Testis (tissue), 3 donors: Measurements from ENCODE around the gene SNF8. TPM values are rescaled to one million over a fixed set of nuclear protein-coding genes. Genes with fewer than 3 reads are reported as not detected.

Experiments
- DNase-seq: peaks from one replicate; pipeline ENCODE4 v3.0.0-alpha.2; 2019
- H3K27ac ChIP-seq, 2 donors: fragments of 200-600 bp; sonication (generic); one replicate each; pipeline ENCODE4 v1.5.1; 2019
- H3K27me3 ChIP-seq: fragments of 200-600 bp; sonication (generic); one replicate; pipeline ENCODE4 v1.5.1; 2019
- H3K36me3 ChIP-seq: fragments of 200-600 bp; sonication (generic); one replicate; pipeline ENCODE4 v1.5.1; 2017; ENCODE audit warnings: low read depth; ENCODE audit errors: missing control alignments
- H3K4me1 ChIP-seq: fragments of 200-600 bp; sonication (generic); one replicate; pipeline ENCODE4 v1.5.1; 2019
- H3K4me3 ChIP-seq, 2 donors: fragments of 200-600 bp; sonication (generic); one replicate each; pipeline ENCODE4 v1.5.1; 2017 to 2019
- H3K9me3 ChIP-seq: fragments of 200-600 bp; sonication (generic); one replicate; pipeline ENCODE4 v1.5.1; 2017
- CTCF ChIP-seq, 3 experiments: fragments of 450-650 bp in 2 of 3; fragments of 200-600 bp in 1 of 3; sonication (generic) in 1 of 3; IDR thresholded peaks; one replicate each; pipeline ENCODE4 v1.5.1; 2016 to 2019; ENCODE audit warnings: antibody characterized with exemption in 3 of 3, mild to moderate bottlenecking in 2 of 3, moderate library complexity in 1 of 3
- POLR2A ChIP-seq: fragments of 450-650 bp; IDR thresholded peaks from one replicate; pipeline ENCODE4 v1.6.1; 2017; ENCODE audit warnings: antibody characterized with exemption, mild to moderate bottlenecking, moderate library complexity
- WGBS, 2 donors: methylation state at CpG; one replicate each; pipeline ENCODE4 v1.1.5; 2018; 5-methylcytosine and 5-hydroxymethylcytosine counted together
- intact Hi-C: fragments of 100-400 bp; cut with DNase I; formaldehyde crosslinking; loops from one replicate; pipeline ENCODE4 v1.15.1; 2023; ENCODE audit warnings: low total_unique reads
- polyA plus RNA-seq: library from polyadenylated mRNA; stranded (reverse); fragments of 350-450 nt; fragmentation: Illumina TruSeq; extraction: RNeasy Lipid Tissue Mini Kit (QIAGEN cat#74804); gene quantifications from one replicate; pipeline ENCODE4 v1.2.3, GENCODE V29; 2014; ENCODE audit warnings: low read depth, low replicate concordance; ENCODE audit not compliant: insufficient read depth
- total RNA-seq, 2 donors: library from RNA; depleted of rRNA; stranded (reverse); fragments of >200 nt; gene quantifications; one replicate each; pipeline ENCODE4 v1.2.3, GENCODE V29; 2016

The SNF8 gene
- total and polyA plus RNA-seq, 3 donors from 2014 or later = 71.9 to 123 (median 100) TPM

GRCh38 chr17:48928876-48929811 lies 15.5 kb downstream of the SNF8 start:
- H3K4me3 ChIP-seq = no peak overlapping the region
- TF ChIP-seq CTCF (IDR thresholded peaks at IDR 0.05) = no peak
- no peak for TF ChIP-seq POLR2A
- H3K9me3 ChIP-seq = no peaks in the 10 kb centered on the region
- intact Hi-C loops = no loop called here
- H3K27ac ChIP-seq = peak overlapping the region in 1 of 2 donors; percentile 6
- H3K36me3 ChIP-seq = no peaks in the 10 kb centered on the region
- peaks cover 7% of the 10 kb centered on the region for H3K4me1 ChIP-seq
- WGBS, 2 donors = 82 to 87% methylated on average over 6 of the region's 6 CpGs
- H3K27me3 ChIP-seq = no peaks in the 10 kb centered on the region
- DNase-seq = no peak

GRCh38 chr17:48927978-48928745 lies 16.5 kb downstream of the SNF8 start:
- intact Hi-C loops = no loop called here
- WGBS, 2 donors = 68 to 84% methylated on average over 6 of the region's 6 CpGs

GRCh38 chr17:48925991-48926342 lies 18.7 kb downstream of the SNF8 start:
- Histone ChIP-seq H3K9me3 (no peaks in the 10 kb centered on the region), H3K4me3 (no peak overlapping the region), H3K4me1 (peaks cover 7% of the 10 kb centered on the region), H3K27ac (no peak overlapping the region), H3K27me3 (no peaks in the 10 kb centered on the region), H3K36me3 (no peaks in the 10 kb centered on the region)
- TF ChIP-seq POLR2A (no peak), CTCF (IDR thresholded peaks at IDR 0.05) (no peak)
- WGBS, 2 donors = 44 to 63% methylated on average over 3 of the region's 3 CpGs
- intact Hi-C loops = no loop called here
- DNase-seq = no peak

More at GRCh38 chr17:48927978-48928745, 16.5 kb downstream of the SNF8 start:
- TF ChIP-seq CTCF (IDR thresholded peaks at IDR 0.05) (no peak), POLR2A (no peak)
- no peaks in the 10 kb centered on the region for H3K9me3 ChIP-seq
- peaks cover 7% of the 10 kb centered on the region for H3K4me1 ChIP-seq
- H3K27me3 ChIP-seq = no peaks in the 10 kb centered on the region
- no peak overlapping the region for H3K27ac ChIP-seq
- DNase-seq = no peak
- H3K36me3 ChIP-seq = no peaks in the 10 kb centered on the region
- no peak overlapping the region for H3K4me3 ChIP-seq

- no peak overlapping the region for H3K27ac ChIP-seq
- no peaks in the 10 kb centered on the region for H3K9me3 ChIP-seq
- H3K27me3 ChIP-seq = no peaks in the 10 kb centered on the region
- TF ChIP-seq CTCF (IDR thresholded peaks at IDR 0.05) (no peak), POLR2A (no peak)
- H3K4me3 ChIP-seq = no peak overlapping the region
- intact Hi-C loops = no loop called here
- no peak for DNase-seq
- 70 to 83% methylated on average over 4 of the region's 4 CpGs for WGBS, 2 donors
- H3K4me1 ChIP-seq = peaks cover 4% of the 10 kb centered on the region
- no peaks in the 10 kb centered on the region for H3K36me3 ChIP-seq
Observed at GRCh38 chr17:48925251-48925990, 19.2 kb downstream of the SNF8 start.
